ENCODE measurements around the gene GDI2. TPM values are rescaled to one million over a fixed set of nuclear protein-coding genes. Genes with fewer than 3 reads are reported as not detected.
"Not testable (repeated sequence)": the region's sequence is repeated elsewhere in the genome, so short reads cannot be mapped to it uniquely, and the experiment has no call there.

The GDI2 gene
- total RNA-seq, 1 donor from 2014 or later: 173 TPM

- no peak for DNase-seq (ENCODE audit: low spot score in 2 of 2)
- no peak overlapping the region for H3K27ac ChIP-seq
- H3K9me3 ChIP-seq: no peaks in the 10 kb centered on the region
- no peak for TF ChIP-seq CTCF (IDR thresholded peaks at IDR 0.05)
- no peaks in the 10 kb centered on the region for H3K27me3 ChIP-seq
- intact Hi-C loops (cut with DNase I): no loop called here
- H3K36me3 ChIP-seq: no peaks in the 10 kb centered on the region
- no peaks in the 10 kb centered on the region for H3K4me1 ChIP-seq
- no peak overlapping the region for H3K4me3 ChIP-seq
Measured at GRCh38 chr10:5855979-5856700, 42.9 kb upstream of the GDI2 start.

- no peaks in the 10 kb centered on the region for H3K9me3 ChIP-seq
- no peak for DNase-seq (ENCODE audit: low spot score in 2 of 2)
- H3K4me1 ChIP-seq: no peaks in the 10 kb centered on the region
- intact Hi-C loops (cut with DNase I): no loop called here
- H3K36me3 ChIP-seq: no peaks in the 10 kb centered on the region
- H3K4me3 ChIP-seq: no peak overlapping the region
- TF ChIP-seq CTCF (IDR thresholded peaks at IDR 0.05): no peak
- H3K27ac ChIP-seq: no peak overlapping the region
- H3K27me3 ChIP-seq: no peaks in the 10 kb centered on the region
Measured at GRCh38 chr10:5854131-5854475, 40.9 kb upstream of the GDI2 start.

GRCh38 chr10:5846667-5847066, 33.4 kb upstream of the GDI2 start:
- H3K27me3 ChIP-seq; H3K4me3 ChIP-seq; H3K4me1 ChIP-seq; intact Hi-C loops (cut with DNase I); H3K9me3 ChIP-seq; H3K36me3 ChIP-seq; H3K27ac ChIP-seq; DNase-seq (ENCODE audit: low spot score in 2 of 2): not testable (repeated sequence)

GRCh38 chr10:5844345-5845055, 31.3 kb upstream of the GDI2 start:
- no peaks in the 10 kb centered on the region for H3K9me3 ChIP-seq
- H3K36me3 ChIP-seq: no peaks in the 10 kb centered on the region
- no peaks in the 10 kb centered on the region for H3K4me1 ChIP-seq
- H3K4me3 ChIP-seq: no peak overlapping the region
- intact Hi-C loops (cut with DNase I): no loop called here
- no peak for TF ChIP-seq CTCF (IDR thresholded peaks at IDR 0.05)
- no peak for DNase-seq (ENCODE audit: low spot score in 2 of 2)
- H3K27me3 ChIP-seq: no peaks in the 10 kb centered on the region
- no peak overlapping the region for H3K27ac ChIP-seq

GRCh38 chr10:5843686-5844344, 30.6 kb upstream of the GDI2 start:
- no peak for TF ChIP-seq CTCF (IDR thresholded peaks at IDR 0.05)

GRCh38 chr10:5841965-5842364, 28.7 kb upstream of the GDI2 start:
- intact Hi-C loops (cut with DNase I): no loop called here
- Histone ChIP-seq H3K36me3 (no peaks in the 10 kb centered on the region), H3K4me3 (no peak overlapping the region), H3K4me1 (no peaks in the 10 kb centered on the region), H3K27ac (no peak overlapping the region), H3K27me3 (no peaks in the 10 kb centered on the region), H3K9me3 (no peaks in the 10 kb centered on the region)
- no peak for DNase-seq (ENCODE audit: low spot score in 2 of 2)
- TF ChIP-seq CTCF (IDR thresholded peaks at IDR 0.05): no peak

More at GRCh38 chr10:5843686-5844344, 30.6 kb upstream of the GDI2 start:
- Histone ChIP-seq H3K27ac (no peak overlapping the region), H3K27me3 (no peaks in the 10 kb centered on the region), H3K4me3 (no peak overlapping the region), H3K36me3 (no peaks in the 10 kb centered on the region), H3K9me3 (no peaks in the 10 kb centered on the region), H3K4me1 (no peaks in the 10 kb centered on the region)
- intact Hi-C loops (cut with DNase I): no loop called here
- DNase-seq (ENCODE audit: low spot score in 2 of 2): no peak

Data from ascending aorta (tissue), 2 donors.